Activated naive CD8-positive, alpha-beta T cell (primary cell): ENCODE measurements around the gene CTNNA2.

Source experiments
- H3K27ac Mint-ChIP-seq: one replicate; pipeline ENCODE4 v1.8.0; 2021; ENCODE audit warnings: mixed read lengths
- H3K27me3 Mint-ChIP-seq: one replicate; pipeline ENCODE4 v1.8.0; 2021; ENCODE audit warnings: mixed read lengths
- H3K36me3 Mint-ChIP-seq: one replicate; pipeline ENCODE4 v1.8.0; 2021; ENCODE audit warnings: mixed read lengths
- H3K4me1 Mint-ChIP-seq: one replicate; pipeline ENCODE4 v1.8.0; 2021; ENCODE audit warnings: low read depth, mixed read lengths
- H3K4me3 Mint-ChIP-seq: one replicate; pipeline ENCODE4 v1.8.0; 2021; ENCODE audit warnings: mild to moderate bottlenecking, mixed read lengths
- H3K9me3 Mint-ChIP-seq: one replicate; pipeline ENCODE4 v1.8.0; 2021; ENCODE audit warnings: low read depth, mixed read lengths

CTNNA2 gene

DNA sequence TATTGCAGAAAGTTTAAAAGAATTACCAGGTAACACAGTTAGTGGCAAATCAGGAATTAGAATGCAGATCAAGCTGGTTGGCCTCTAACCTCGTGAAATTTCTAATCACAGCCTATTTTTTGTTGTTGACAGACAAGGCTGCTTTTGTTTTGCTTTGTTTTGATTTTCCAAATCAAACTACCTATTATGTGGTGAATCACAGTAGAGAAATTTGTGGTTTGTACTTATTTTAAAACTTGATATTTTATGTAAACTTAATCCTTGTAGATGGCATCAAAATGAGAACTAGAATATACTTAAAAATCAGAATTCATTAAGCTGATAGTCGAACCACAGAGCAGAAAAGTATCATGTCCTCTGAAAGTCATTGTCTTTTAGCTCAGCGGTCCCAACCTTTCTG is 258.1 kb downstream of the CTNNA2 start:
- Mint-ChIP-seq H3K4me3 (no peak overlapping the region), H3K27ac (no peak overlapping the region), H3K4me1 (no peaks in the 10 kb centered on the region), H3K27me3 (peaks cover 2% of the 10 kb centered on the region), H3K9me3 (peaks cover 8% of the 10 kb centered on the region), H3K36me3 (no peaks in the 10 kb centered on the region)

DNA sequence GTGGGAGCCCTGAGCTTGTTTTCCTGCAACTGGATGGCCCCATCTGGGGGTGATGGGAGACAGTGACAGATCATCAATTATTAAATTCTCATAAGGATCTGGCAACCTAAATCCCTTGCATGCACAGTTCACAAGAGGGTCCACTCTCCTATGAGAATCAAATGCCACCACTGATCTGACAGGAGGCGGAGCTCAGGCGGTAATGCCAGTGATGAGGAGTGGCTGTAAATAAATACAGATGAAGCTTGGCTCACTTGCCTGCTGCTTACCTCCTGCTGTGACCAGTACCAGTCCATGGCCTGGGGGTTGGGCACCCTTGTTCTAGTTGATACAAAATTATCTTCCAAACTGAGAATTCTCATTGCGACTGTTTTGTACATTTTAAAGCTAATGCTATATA is 258.6 kb downstream of the CTNNA2 start:
- H3K9me3 Mint-ChIP-seq: peaks cover 8% of the 10 kb centered on the region

DNA sequence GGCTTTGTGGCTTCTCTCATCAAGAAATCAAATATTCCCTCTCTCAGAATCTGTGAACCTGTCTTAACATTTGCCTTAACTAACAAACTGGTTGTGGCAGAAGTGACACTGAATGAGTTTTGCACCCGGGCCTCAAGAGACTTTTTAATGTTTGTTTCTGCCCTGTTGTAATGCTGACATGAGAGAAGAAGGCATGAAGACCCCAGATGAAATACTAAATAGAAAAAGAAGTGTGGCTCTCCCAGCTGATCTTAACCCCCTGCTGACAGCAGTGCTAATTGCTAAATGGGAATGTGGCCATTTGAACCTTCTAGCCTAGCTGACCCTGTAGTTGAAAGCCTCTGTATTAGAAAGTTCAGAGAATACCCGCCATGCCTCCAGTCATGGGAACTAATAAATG is 261.2 kb downstream of the CTNNA2 start:
- Mint-ChIP-seq H3K9me3 (peaks cover 11% of the 10 kb centered on the region), H3K36me3 (no peaks in the 10 kb centered on the region), H3K27ac (no peak overlapping the region), H3K4me3 (no peak overlapping the region), H3K4me1 (no peaks in the 10 kb centered on the region), H3K27me3 (peaks cover 2% of the 10 kb centered on the region)

More for the DNA sequence above, 258.6 kb downstream of the CTNNA2 start:
- peaks cover 2% of the 10 kb centered on the region for H3K27me3 Mint-ChIP-seq
- no peak overlapping the region for H3K4me3 Mint-ChIP-seq
- H3K36me3 Mint-ChIP-seq: no peaks in the 10 kb centered on the region
- no peaks in the 10 kb centered on the region for H3K4me1 Mint-ChIP-seq
- no peak overlapping the region for H3K27ac Mint-ChIP-seq

DNA sequence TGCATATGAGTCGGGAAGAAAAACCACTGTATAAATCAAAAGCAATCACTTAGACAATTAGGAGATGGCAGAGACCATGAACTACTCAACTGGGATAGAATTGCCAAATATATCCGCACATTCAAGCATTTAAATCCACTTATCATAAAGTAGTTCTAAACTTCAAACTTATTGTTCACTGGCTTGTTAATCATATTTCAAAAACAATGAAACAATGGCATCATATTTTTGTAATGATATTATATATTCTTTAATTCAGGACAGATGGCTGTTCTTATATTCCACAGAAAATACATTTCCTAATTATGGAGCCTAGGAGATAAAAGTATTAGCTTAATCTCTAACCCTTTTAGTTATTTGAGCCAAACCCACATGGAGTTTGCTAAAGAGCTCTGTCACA is 263.6 kb downstream of the CTNNA2 start:
- Mint-ChIP-seq H3K4me3 (no peak overlapping the region), H3K36me3 (no peaks in the 10 kb centered on the region), H3K9me3 (peaks cover 11% of the 10 kb centered on the region), H3K27ac (no peak overlapping the region), H3K27me3 (peaks cover 2% of the 10 kb centered on the region), H3K4me1 (no peaks in the 10 kb centered on the region)

DNA sequence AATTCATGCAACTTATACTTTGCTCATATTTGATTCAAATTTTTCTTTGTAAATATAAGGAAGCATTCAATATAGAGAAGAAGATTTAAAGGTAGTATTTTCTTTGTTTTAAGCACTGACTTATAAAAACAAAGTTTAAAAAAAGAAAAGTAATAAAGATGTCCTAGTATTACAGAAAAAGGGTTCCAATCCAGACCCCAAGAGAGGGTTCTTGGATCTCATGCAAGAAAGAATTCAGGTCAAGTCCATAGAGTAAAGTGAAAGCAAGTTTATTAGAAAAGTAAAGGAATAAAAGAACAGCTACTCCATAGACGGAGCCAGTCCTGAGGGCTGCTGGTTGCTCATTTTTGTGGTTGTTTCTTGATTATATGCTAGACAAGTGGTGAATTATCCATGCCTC is 267.9 kb downstream of the CTNNA2 start:
- Mint-ChIP-seq H3K9me3 (peaks cover 12% of the 10 kb centered on the region), H3K36me3 (no peaks in the 10 kb centered on the region), H3K27ac (no peak overlapping the region), H3K4me1 (no peaks in the 10 kb centered on the region), H3K4me3 (no peak overlapping the region), H3K27me3 (no peaks in the 10 kb centered on the region)

DNA sequence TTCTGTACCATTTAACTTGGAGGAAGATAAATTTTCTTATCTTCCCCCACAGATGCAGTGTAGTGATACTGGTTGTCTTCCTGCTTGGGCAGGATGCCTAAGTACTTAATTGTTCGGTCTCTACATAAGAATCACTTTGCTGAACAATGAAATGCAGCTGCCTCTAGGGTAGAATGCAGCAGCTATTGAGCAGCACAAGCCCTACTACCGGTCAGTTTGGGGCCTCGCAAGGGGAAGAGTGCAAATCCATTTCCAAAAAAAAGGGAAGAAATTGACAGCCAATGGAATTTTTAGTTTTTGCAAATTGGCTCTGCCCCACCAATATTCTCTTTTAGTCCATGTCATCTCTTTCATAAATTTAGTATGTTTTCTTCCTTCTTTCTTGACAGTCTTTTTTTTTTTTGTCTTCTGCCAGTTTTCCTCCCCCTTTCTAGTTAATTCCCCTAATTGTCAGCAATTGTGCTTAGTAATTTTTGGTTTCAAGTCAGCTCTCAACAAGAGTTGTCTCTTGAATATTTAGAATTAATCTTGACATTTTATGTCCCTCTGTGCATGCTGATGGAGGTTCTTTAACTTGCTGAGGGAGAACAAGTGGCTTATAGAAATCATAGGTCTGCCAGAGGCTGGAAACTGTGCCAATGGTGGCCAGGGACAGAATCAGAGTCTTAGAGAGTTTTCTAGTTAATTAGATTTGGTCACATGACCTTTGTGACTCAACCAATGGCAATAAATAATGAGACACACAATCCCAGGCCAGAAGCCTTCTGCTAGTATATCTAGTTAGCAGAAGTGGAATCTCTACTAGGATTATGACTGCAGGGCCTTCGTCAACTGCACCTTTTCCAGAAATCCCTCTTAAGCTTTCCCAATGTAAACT is 270.0 kb downstream of the CTNNA2 start:
- Mint-ChIP-seq H3K4me1 (no peaks in the 10 kb centered on the region), H3K27me3 (no peaks in the 10 kb centered on the region), H3K4me3 (no peak overlapping the region), H3K36me3 (no peaks in the 10 kb centered on the region), H3K27ac (no peak overlapping the region), H3K9me3 (peaks cover 12% of the 10 kb centered on the region)

DNA sequence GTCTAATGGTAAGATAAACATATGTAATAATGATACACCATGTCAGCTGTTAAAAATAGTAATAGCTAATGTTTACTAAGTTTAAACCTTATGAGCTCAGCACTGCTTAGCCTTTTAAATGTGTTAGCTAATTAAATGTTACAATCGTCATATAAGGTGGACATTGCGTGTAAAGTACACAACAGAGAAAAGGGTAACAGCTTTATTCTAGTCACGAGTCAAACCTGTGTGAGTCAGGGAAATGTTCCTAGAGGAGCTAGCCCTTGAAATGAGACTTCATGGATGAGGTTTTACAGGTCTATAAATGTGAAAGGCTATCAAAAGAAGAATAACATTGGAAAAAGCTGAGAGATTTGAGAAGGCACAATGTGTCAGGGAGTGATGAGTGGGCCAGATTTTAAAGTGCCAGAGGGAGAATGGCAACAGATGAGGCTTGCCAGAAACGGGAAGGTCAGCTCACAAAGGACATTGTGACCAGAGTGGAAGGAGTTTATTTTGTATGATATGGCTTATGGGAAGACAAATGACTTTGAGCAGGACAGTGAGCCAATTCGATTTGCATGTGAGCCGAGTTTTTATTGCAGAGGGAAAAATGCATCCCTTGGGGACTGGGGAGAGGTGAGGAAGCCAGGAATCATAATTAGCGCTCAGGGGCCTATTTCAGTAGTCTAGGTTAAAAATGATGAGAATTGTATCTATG is 276.3 kb downstream of the CTNNA2 start:
- Mint-ChIP-seq H3K27me3 (no peaks in the 10 kb centered on the region), H3K4me3 (no peak overlapping the region), H3K4me1 (no peaks in the 10 kb centered on the region), H3K9me3 (no peaks in the 10 kb centered on the region), H3K27ac (no peak overlapping the region), H3K36me3 (no peaks in the 10 kb centered on the region)

DNA sequence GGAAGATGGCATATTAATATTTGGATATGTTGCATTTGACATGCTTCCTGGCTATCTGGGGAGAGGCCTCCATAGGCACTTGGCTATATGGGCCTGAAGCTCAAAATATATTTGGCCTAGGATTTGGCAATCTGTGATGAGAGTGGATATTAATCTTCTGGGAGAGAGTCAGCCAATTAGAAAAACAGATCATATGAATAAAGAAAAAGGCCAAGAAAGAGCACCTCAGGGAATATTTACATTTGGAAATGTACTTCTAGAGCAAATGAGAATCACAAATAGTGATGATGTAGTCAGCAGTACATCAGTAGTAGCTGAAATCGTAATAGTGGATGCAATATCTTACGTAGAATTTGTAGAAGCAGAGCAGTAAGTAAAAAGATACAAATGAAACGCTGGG is 277.0 kb downstream of the CTNNA2 start:
- no peaks in the 10 kb centered on the region for H3K27me3 Mint-ChIP-seq
- H3K27ac Mint-ChIP-seq: no peak overlapping the region
- no peaks in the 10 kb centered on the region for H3K36me3 Mint-ChIP-seq
- no peak overlapping the region for H3K4me3 Mint-ChIP-seq
- H3K4me1 Mint-ChIP-seq: no peaks in the 10 kb centered on the region
- no peaks in the 10 kb centered on the region for H3K9me3 Mint-ChIP-seq

DNA sequence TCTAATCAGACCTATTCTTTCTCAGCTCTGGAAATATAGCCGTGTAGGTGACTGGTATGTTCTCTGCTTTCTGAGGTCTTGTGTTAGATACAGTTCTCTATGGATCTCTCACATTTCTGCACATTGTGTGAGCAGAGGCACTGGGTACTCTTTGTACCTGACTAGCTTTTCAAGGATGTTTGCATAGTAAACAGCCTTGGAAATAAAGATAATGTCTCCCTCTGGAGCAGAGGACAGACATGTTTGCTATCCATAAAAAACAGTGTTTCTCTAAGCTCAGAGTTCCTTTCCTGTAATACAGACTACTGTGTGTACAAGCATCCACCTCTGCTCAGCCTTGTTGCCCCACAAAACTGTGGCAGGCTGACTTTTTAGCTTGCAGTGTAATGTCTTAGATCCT is 279.2 kb downstream of the CTNNA2 start:
- Mint-ChIP-seq H3K27me3 (no peaks in the 10 kb centered on the region), H3K9me3 (peaks cover 4% of the 10 kb centered on the region), H3K27ac (no peak overlapping the region), H3K36me3 (no peaks in the 10 kb centered on the region), H3K4me1 (no peaks in the 10 kb centered on the region), H3K4me3 (no peak overlapping the region)

DNA sequence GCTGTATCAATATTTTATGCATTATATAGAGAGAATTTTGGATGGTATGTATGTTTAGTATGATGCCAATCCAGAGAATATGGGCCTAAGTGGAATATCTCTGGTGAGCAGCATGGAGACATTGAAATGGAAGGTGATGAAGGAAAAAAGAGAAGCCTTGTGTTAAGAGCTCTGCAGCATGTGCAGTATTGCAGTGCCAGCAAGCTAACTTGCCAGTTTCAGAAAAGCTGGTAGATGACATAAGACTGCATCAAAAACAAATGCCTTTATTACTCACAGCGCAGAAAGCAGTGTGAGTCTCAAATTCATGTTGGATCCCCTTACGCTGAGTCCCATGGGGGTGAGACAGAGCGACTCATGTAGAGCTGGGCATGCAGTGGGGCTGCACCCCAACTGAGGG is 280.2 kb downstream of the CTNNA2 start:
- Mint-ChIP-seq H3K27ac (no peak overlapping the region), H3K4me1 (no peaks in the 10 kb centered on the region), H3K36me3 (no peaks in the 10 kb centered on the region), H3K9me3 (peaks cover 4% of the 10 kb centered on the region), H3K27me3 (no peaks in the 10 kb centered on the region), H3K4me3 (no peak overlapping the region)

DNA sequence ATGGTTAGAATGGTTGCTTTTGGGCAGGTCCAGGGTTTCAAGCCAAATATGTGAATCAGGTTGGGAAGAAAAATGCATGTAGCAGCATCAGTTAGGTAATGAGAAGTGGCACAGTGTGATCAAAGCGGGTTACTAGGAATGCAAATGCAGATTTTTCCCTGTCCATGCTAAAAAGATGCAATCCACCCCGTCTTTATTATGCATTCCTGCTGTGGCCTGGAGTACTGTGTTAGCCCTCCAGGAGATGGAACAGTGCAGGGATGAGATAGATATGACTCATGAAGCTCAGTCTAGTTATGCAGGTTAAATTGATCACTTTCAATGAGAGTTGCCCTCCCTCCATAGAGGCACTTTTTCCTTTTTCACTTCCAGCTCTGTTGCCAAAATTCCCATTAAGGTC is 283.8 kb downstream of the CTNNA2 start:
- no peaks in the 10 kb centered on the region for H3K4me1 Mint-ChIP-seq
- no peaks in the 10 kb centered on the region for H3K27me3 Mint-ChIP-seq
- no peaks in the 10 kb centered on the region for H3K36me3 Mint-ChIP-seq
- H3K9me3 Mint-ChIP-seq: peaks cover 4% of the 10 kb centered on the region
- H3K4me3 Mint-ChIP-seq: no peak overlapping the region
- no peak overlapping the region for H3K27ac Mint-ChIP-seq

DNA sequence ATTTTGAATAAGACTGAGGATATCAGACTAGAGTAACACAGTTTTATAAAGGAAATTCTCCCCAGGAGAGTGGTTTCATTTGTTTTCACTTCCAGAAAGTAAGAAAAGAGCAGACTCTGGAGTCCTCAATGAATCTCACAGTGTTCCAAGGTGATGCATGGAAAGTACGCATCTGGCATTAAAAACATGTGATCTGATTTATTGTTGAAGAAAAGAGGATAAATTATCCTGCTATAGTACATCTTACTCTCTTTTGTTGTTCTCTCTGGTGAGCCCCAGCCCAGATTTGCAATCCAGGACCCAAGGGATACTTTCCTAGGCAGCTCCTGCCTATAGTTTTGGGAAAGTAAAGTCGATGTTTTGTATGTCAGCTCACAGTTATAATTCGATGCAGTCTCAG is 285.9 kb downstream of the CTNNA2 start:
- H3K4me3 Mint-ChIP-seq: no peak overlapping the region
- no peaks in the 10 kb centered on the region for H3K4me1 Mint-ChIP-seq
- no peaks in the 10 kb centered on the region for H3K27me3 Mint-ChIP-seq
- peaks cover 8% of the 10 kb centered on the region for H3K9me3 Mint-ChIP-seq
- no peaks in the 10 kb centered on the region for H3K36me3 Mint-ChIP-seq
- no peak overlapping the region for H3K27ac Mint-ChIP-seq

DNA sequence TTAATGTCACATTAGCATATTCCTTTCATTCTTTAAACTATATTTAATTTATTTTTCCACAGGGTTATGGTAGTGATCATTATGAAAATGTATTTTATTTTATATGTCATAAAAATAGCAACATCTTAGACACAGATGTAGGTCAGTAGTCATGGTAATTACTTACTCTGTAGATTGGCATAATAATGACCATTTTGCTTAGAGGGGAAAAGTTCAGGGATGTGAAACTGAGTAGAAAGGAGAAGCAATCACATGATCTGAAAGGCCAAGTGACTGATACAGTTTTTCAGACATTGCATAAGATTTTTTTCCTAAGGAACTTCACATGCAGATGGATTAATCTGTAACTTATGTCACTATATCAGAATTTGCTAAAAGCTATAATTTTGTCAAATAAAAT is 286.9 kb downstream of the CTNNA2 start:
- H3K4me1 Mint-ChIP-seq: no peaks in the 10 kb centered on the region
- no peaks in the 10 kb centered on the region for H3K27me3 Mint-ChIP-seq
- no peak overlapping the region for H3K27ac Mint-ChIP-seq
- H3K36me3 Mint-ChIP-seq: no peaks in the 10 kb centered on the region
- H3K4me3 Mint-ChIP-seq: no peak overlapping the region
- H3K9me3 Mint-ChIP-seq: peaks cover 8% of the 10 kb centered on the region

DNA sequence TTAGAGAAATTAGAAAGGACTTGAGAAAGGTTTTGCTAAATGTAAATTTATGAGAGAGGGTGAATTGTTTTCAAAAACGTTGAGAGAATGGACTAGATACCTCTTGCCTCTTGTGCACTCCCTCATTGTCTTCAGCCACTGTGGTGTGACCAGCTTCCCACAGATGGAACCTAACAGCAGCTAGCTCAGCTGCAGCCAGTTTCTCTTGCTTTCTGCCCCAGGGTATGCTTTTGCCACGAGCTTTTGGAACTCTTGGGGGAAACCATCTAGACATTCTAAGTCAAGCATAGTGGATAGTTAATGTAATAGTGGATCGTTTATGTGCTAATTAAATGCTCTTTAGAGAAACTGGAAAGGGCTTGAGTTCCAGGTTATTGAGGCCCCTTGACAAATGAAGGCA is 288.2 kb downstream of the CTNNA2 start:
- no peak overlapping the region for H3K4me3 Mint-ChIP-seq
- peaks cover 8% of the 10 kb centered on the region for H3K9me3 Mint-ChIP-seq
- H3K36me3 Mint-ChIP-seq: no peaks in the 10 kb centered on the region
- no peaks in the 10 kb centered on the region for H3K4me1 Mint-ChIP-seq
- no peak overlapping the region for H3K27ac Mint-ChIP-seq
- no peaks in the 10 kb centered on the region for H3K27me3 Mint-ChIP-seq

DNA sequence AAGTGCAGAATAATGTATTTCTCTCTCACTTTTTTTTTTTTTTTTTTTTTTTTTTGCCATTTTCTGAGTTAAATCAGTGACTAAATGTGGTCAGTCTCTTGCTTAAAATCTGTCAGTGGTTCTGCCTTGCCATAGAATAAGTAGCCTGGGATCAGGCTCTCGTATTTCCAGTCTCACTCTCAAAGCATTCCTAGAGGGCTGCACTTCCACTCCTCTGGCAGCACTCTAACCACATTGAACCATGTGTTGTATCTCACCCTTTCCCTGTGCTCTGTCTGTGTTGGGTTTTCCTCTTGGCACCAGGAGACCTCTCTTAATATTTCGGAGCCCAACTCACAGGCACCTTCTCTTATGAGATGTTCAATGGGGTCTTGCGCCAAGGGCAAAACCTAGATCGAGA is 304.4 kb downstream of the CTNNA2 start:
- Mint-ChIP-seq H3K27me3 (no peaks in the 10 kb centered on the region), H3K4me3 (no peak overlapping the region), H3K9me3 (no peaks in the 10 kb centered on the region), H3K36me3 (no peaks in the 10 kb centered on the region), H3K4me1 (no peaks in the 10 kb centered on the region), H3K27ac (no peak overlapping the region)

DNA sequence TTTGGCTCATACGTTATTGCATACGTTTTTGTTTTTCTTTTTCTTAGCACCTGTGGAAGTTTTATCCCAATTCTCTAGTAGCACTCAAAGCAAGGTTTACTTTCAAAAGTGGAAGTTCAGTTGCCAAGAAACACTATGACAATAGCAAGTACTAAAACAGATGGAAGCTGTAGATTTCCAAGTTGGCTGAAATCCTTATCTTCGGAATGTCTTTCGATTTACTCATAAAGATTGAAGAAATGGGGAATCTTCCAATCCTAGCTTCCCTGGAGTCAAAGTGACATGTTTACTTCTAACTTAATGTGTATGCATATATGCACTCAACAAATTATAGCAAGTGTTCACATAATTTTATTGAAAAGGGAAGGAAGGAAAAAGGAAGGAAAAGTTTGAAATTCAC is 307.4 kb downstream of the CTNNA2 start:
- Mint-ChIP-seq H3K27me3 (no peaks in the 10 kb centered on the region), H3K4me3 (no peak overlapping the region), H3K4me1 (no peaks in the 10 kb centered on the region), H3K36me3 (no peaks in the 10 kb centered on the region), H3K9me3 (peaks cover 11% of the 10 kb centered on the region), H3K27ac (no peak overlapping the region)
